ENCODE data around the gene RBKS. TPM values are rescaled to one million over a fixed set of nuclear protein-coding genes. Genes with fewer than 3 reads are reported as not detected.

RBKS gene
- total RNA-seq, 4 donors from 2014 or later, result 1.5 to 15.2 (median 15.1) TPM; not detected in 1

DNA sequence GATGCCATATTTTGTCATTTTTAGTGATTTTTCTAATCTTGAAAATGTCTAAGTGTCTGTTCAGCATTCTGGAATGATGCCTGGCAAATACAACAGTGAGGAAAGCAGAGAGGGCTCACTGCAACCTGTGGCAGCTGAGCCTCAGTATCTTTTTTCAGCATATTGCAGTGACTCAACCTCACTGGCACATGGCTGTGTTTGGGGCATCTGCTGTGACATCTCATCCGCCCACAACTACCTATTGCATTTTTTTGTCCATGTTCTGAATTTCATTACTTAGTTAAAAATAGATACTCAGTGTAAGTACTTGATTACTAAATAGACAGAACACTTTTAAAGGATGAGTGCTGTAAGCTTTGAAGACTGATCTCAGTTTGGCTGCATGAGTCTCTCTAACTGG lies 11.0 kb upstream of the RBKS start:
- intact Hi-C loops (cut with DNase I; ENCODE audit: low total_unique reads), result no loop called here
- 70 to 74% methylated on average over 1 of the region's 1 CpG for WGBS, 2 donors (ENCODE audit: low coverage in 1 of 2)
- H3K4me1 ChIP-seq, result peaks cover 0 to 5% (median 0%) of the 10 kb centered on the region in 4 donors
- no peaks in the 10 kb centered on the region for H3K27me3 ChIP-seq
- no peak for DNase-seq
- no peak overlapping the region for H3K27ac ChIP-seq
- H3K9me3 ChIP-seq, result no peaks in the 10 kb centered on the region
- H3K36me3 ChIP-seq, result peaks cover 0 to 13% (median 3%) of the 10 kb centered on the region in 4 donors
- TF ChIP-seq, protein P1, sequence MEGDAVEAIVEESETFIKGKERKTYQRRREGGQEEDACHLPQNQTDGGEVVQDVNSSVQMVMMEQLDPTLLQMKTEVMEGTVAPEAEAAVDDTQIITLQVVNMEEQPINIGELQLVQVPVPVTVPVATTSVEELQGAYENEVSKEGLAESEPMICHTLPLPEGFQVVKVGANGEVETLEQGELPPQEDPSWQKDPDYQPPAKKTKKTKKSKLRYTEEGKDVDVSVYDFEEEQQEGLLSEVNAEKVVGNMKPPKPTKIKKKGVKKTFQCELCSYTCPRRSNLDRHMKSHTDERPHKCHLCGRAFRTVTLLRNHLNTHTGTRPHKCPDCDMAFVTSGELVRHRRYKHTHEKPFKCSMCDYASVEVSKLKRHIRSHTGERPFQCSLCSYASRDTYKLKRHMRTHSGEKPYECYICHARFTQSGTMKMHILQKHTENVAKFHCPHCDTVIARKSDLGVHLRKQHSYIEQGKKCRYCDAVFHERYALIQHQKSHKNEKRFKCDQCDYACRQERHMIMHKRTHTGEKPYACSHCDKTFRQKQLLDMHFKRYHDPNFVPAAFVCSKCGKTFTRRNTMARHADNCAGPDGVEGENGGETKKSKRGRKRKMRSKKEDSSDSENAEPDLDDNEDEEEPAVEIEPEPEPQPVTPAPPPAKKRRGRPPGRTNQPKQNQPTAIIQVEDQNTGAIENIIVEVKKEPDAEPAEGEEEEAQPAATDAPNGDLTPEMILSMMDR (IDR thresholded peaks at IDR 0.05), result no peak
- TF ChIP-seq POLR2A (IDR thresholded peaks at IDR 0.05), result no peak
- TF ChIP-seq EP300 (IDR thresholded peaks at IDR 0.05; ENCODE audit: low read depth), result no peak
- no peak for TF ChIP-seq POLR2AphosphoS5 (IDR thresholded peaks at IDR 0.05)
- in situ Hi-C loops (cut with MboI; ENCODE audit: low pct_ligation_motif_present in 1 of 4, low pct_unique_long_range_greater_than_20kb in 1 of 4, low sequenced_read_pairs in 3 of 4), result no loop called here
- no peak overlapping the region for H3K4me3 ChIP-seq

- intact Hi-C loops (cut with DNase I; ENCODE audit: low total_unique reads), result no loop called here
- Histone ChIP-seq H3K9me3 (no peaks in the 10 kb centered on the region), H3K4me3 (no peak overlapping the region), H3K36me3 (peaks cover 0 to 19% (median 5%) of the 10 kb centered on the region in 4 donors), H3K27ac (no peak overlapping the region), H3K27me3 (no peaks in the 10 kb centered on the region), H3K4me1 (no peaks in the 10 kb centered on the region)
- no peak for DNase-seq
- TF ChIP-seq, protein P1 (IDR thresholded peaks at IDR 0.05), result no peak
- TF ChIP-seq EP300 (IDR thresholded peaks at IDR 0.05; ENCODE audit: low read depth) (no peak), POLR2AphosphoS5 (IDR thresholded peaks at IDR 0.05) (no peak), POLR2A (IDR thresholded peaks at IDR 0.05) (no peak)
- in situ Hi-C loops (cut with MboI; ENCODE audit: low pct_ligation_motif_present in 1 of 4, low pct_unique_long_range_greater_than_20kb in 1 of 4, low sequenced_read_pairs in 3 of 4), result loop anchor here in 1 of 4 donors (10.0 kb wide), 1 partner anchor 133 kb away; no protein-coding TSS in a partner anchor
Observed at GRCh38 chr2:27897717-27898116, 7.5 kb upstream of the RBKS start.

GRCh38 chr2:27893006-27893405 lies 2.8 kb upstream of the RBKS start:
- Histone ChIP-seq H3K4me3 (no peak overlapping the region), H3K9me3 (no peaks in the 10 kb centered on the region), H3K27ac (no peak overlapping the region), H3K4me1 (peaks cover 4 to 32% (median 15%) of the 10 kb centered on the region in 4 donors), H3K27me3 (no peaks in the 10 kb centered on the region), H3K36me3 (peaks cover 0 to 13% (median 5%) of the 10 kb centered on the region in 4 donors)
- in situ Hi-C loops (cut with MboI; ENCODE audit: low pct_ligation_motif_present in 1 of 4, low pct_unique_long_range_greater_than_20kb in 1 of 4, low sequenced_read_pairs in 3 of 4) (loop anchor here in 1 of 4 donors (10.0 kb wide), 1 partner anchor 128 kb away; no protein-coding TSS in a partner anchor), intact Hi-C loops (cut with DNase I; ENCODE audit: low total_unique reads) (no loop called here)
- no peak for DNase-seq
- 66 to 73% methylated on average over 3 of the region's 3 CpGs for WGBS, 2 donors (ENCODE audit: low coverage in 1 of 2)
- no peak for TF ChIP-seq POLR2AphosphoS5 (IDR thresholded peaks at IDR 0.05)
- TF ChIP-seq POLR2A (IDR thresholded peaks at IDR 0.05), result no peak
- TF ChIP-seq EP300 (IDR thresholded peaks at IDR 0.05; ENCODE audit: low read depth), result no peak
- TF ChIP-seq, protein P1 (IDR thresholded peaks at IDR 0.05), result no peak

- intact Hi-C loops (cut with DNase I; ENCODE audit: low total_unique reads), result loop anchor here (2.0 kb wide), 1 partner anchor 501 kb away; the partner anchor contains the start of gene FOSL2
- no peaks in the 10 kb centered on the region for H3K27me3 ChIP-seq
- in situ Hi-C loops (cut with MboI; ENCODE audit: low pct_ligation_motif_present in 1 of 4, low pct_unique_long_range_greater_than_20kb in 1 of 4, low sequenced_read_pairs in 3 of 4), result loop anchor here in 1 of 4 donors (10.0 kb wide), 1 partner anchor 127 kb away; no protein-coding TSS in a partner anchor
- no peak for DNase-seq
- H3K9me3 ChIP-seq, result no peaks in the 10 kb centered on the region
- H3K27ac ChIP-seq, result peak overlapping the region; percentile 93 to 96 (median 94)
- TF ChIP-seq EP300 (IDR thresholded peaks at IDR 0.05; ENCODE audit: low read depth), result no peak
- TF ChIP-seq, protein P1 (IDR thresholded peaks at IDR 0.05), result no peak
- no peak for TF ChIP-seq POLR2A (IDR thresholded peaks at IDR 0.05)
- TF ChIP-seq POLR2AphosphoS5 (IDR thresholded peaks at IDR 0.05), result no peak
- whole genome bisulfite sequencing, 2 donors (ENCODE audit: low coverage in 1 of 2), result 87 to 100% methylated on average over 1 to 5 of the region's 5 CpGs
- peaks cover 4 to 45% (median 20%) of the 10 kb centered on the region in 4 donors for H3K4me1 ChIP-seq
- peaks cover 0 to 11% (median 3%) of the 10 kb centered on the region in 4 donors for H3K36me3 ChIP-seq
- peak overlapping the region in 1 of 4 donors; percentile 89 for H3K4me3 ChIP-seq
Observed at GRCh38 chr2:27891673-27892105, 1.5 kb upstream of the RBKS start.
